ENCODE results near the gene MAN1B1.

The MAN1B1 gene

DNA sequence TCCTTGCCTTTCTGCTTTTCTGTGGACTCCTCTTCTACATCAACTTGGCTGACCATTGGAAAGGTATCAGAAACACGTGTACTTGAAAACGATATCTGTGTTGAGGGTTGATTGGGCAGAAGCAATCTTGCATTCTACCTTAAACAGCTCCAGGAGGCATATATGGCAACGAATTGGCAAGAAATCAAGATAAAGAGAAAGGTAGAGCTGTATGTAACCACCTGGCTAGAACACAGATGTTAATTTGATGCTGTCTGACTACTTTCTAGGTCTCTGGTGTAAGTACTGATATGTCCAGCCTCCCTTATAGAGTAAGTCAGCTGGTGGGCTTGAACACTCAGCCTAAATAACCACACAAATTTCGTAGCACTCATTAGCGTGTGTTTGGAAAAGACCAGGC, 1.3 kb downstream of the MAN1B1 start:
- DNase-seq: no peak

DNA sequence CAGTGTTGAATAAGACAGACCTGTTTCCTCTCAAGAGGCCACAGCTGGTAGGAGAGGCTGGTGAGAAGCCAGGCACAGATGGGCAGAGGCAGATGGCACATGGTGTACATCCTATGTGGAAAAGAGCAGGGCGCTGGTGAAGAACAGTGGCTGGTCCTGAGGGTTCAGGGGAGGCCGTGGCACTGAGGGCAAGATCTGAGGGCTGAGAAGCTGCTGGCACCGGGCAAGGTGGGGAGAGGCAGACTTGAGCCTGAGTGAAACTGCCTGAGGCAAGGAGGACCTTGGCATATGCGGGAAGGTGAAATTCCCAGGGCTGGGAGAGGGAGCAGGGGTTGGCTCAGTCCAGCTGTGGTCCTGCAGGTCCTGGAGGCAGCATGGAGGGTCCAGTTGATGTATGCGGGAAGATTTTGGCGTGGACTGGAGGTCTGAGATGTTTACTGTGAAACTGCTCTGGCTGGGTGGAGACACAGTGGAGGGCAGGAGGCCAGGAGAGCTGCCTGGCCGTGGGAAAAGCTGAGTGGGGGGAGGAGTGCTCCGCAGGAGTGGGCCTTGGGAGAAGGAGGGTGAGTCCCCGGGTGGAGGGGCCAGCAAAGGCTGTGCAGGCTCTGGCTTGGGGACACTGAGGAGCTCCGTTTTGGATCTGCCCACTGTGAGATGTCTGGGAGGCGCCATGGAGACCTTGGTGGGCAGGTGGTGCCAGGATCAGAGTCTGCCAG, 2.6 kb downstream of the MAN1B1 start:
- DNase-seq: no peak

DNA sequence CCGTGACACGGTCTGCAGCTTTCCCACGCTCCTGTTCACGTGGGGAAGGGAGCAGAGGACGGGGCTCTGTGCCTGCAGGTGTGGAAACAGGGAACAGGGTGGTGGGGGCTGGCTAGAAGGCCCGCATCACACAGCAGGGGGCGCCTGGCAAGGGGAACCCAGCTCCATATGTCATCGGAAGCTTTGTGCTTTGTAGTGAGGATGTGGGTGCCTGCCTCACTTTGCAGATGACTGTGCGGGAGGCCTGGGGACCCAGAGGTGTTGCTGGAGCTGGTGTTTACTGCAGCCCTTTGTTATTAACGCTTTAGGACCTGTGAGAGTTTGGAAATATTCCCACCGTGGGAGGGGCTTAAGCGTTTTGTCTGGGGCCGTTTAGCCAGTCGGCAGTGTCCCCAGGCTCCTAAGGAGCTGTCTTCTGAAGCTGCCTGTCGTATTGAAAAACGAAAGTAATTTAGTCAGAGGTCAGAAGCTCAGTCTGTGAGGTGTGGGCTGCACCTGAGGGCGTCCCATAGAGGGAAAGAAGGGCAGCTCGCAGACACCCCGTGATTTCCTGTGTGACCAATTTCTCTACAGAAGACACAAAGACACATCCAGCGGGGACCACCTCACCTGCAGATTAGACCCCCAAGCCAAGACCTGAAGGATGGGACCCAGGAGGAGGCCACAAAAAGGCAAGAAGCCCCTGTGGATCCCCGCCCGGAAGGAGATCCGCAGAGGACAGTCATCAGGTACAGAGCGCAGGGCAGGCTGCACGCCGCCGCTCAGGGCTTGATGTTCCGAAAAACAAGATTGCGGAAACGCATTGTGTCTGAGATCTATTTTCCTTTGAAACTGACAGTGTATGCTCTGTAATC, 9.1 kb downstream of the MAN1B1 start:
- peak; percentile 81 to 82 for DNase-seq

GRCh38 chr9:137096785-137097546, 10.2 kb downstream of the MAN1B1 start:
- DNase-seq: no peak

DNA sequence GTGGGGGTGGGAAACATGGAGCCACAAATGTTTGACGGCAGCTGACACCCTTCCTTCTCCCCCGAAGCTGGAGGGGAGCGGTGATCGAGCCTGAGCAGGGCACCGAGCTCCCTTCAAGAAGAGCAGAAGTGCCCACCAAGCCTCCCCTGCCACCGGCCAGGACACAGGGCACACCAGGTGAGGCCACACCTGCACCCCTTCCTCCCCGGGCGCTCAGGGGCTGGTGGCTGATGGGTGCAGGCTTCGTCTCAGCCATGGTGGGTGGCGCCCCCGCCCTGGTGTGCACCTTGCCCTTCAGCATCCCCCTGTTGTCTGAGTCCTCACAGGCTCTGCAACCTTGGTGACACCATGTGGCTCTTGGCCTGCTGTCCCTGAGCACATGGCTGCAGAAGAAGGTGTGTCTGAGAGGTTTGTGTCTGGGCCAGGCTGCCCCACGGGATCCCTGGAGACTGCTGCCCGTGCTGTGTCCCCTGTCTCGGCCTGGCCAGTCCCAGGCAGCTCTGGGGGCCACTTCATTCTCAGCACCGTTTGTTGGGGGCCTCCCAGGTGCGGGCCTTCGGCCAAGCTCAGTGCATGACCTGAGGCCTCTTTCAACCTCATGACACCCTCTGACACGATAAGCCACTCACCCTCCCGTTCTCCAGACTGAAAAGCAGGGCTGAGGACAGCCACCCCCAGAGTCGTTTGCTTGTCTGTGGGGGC, 11.1 kb downstream of the MAN1B1 start:
- DNase-seq: no peak

DNA sequence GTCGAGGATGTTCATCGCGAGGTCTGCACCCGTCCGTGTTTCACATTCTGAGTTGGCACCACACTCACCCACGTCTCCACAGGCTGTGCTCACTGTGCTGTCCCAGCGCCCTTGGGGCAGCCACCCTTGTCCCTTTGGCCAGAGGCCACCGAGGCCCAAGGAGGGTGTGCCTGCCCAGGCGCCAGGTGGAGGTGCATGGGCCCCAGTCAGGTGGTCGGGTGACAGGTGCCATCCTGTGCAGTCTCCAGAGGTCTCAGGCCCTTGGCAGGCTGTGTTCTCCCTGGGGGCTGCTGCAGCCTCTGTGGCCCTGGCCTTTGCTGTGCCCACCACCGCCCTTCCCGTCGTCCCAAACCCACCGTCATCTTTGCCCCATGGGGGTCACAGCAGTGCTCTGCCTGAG, 12.4 kb downstream of the MAN1B1 start:
- DNase-seq: no peak

DNA sequence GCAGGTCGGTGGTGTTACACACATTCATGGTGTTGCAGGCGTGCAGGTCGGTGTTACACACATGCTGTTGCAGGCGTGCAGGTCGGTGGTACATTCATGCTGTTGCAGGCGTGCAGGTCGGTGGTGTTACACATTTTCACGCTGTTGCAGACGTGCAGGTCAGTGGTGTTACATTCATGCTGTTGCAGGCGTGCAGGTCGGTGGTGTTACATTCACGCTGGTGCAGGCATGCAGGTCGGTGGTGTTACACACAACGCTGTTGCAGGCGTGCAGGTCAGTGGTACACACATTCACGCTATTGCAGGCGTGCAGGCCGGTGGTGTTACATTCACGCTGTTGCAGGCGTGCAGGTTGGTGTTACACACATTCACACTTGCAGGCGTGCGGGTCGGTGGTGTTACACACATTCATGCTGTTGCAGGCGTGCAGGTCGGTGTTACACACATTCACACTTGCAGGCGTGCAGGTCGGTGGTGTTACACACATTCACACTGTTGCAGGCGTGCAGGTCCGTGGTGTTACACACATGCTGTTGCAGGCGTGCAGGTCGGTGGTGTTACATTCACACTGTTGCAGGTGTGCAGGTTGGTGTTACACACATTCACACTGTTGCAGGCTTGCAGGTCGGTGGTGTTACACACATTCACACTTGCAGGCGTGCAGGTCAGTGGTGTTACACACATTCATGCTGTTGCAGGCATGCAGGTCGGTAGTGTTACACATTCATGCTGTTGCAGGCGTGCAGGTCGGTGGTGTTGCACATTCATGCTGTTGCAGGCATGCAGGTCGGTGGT, 16.6 kb downstream of the MAN1B1 start:
- DNase-seq: no peak

GRCh38 chr9:137105814-137106661, 19.3 kb downstream of the MAN1B1 start:
- no peak for DNase-seq

GRCh38 chr9:137106662-137107250, 20.0 kb downstream of the MAN1B1 start:
- no peak for DNase-seq

GRCh38 chr9:137107312-137107921, 20.6 kb downstream of the MAN1B1 start:
- DNase-seq: no peak

GRCh38 chr9:137107982-137108381, 21.2 kb downstream of the MAN1B1 start:
- DNase-seq: no peak

DNA sequence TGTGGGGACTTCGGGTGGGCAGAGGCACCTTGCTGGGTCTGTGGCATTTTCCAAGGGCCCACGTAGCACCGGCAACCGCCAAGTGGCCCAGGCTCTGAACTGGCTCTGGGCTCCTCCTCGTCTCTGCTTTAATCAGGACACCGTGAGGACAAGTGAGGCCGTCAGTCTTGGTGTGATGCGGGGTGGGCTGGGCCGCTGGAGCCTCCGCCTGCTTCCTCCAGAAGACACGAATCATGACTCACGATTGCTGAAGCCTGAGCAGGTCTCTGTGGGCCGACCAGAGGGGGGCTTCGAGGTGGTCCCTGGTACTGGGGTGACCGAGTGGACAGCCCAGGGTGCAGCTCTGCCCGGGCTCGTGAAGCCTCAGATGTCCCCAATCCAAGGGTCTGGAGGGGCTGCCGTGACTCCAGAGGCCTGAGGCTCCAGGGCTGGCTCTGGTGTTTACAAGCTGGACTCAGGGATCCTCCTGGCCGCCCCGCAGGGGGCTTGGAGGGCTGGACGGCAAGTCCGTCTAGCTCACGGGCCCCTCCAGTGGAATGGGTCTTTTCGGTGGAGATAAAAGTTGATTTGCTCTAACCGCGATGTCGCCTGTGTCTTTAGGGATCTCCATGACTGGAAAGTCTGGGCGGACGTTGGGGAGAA, 21.9 kb downstream of the MAN1B1 start:
- no peak for DNase-seq

GRCh38 chr9:137109250-137110146, 22.7 kb downstream of the MAN1B1 start:
- DNase-seq: no peak

DNA sequence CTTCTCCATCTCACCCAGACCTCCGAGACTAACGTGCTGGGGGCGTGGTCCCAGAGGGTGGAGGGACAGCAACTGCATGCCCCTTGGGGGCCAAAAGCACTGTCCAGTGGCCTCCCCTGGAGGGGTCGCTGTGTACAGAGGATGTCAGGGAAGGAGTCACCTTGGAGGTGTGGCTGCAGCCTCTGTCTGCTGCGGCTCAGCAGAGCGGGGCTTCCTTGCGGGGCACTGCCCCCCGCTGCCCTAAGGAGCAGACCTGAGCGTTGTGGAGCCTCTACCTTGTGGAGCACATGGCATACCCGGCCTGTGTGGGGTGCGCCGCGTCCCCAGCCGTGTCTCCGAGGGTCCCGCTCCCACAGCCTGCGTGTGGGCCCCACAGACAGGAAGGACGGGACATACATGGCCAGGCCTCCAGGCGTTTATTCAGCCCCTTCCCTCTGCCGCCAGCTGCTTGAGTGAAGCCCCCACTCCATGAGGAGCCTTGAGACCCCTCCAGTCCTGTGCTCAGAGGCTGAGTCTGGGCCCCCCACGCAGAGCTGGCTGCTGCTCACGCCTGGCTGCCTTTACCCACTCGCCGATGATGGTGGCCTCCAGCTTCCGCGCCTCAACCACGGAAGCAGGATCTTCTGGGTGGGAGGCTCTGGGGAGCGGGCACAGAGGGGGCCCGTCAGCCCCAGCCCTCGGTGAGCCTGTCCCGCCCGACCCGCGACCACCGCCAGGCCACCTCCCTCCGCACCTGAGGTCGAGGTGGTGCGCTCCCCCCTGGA, 23.5 kb downstream of the MAN1B1 start:
- DNase-seq: no peak

DNA sequence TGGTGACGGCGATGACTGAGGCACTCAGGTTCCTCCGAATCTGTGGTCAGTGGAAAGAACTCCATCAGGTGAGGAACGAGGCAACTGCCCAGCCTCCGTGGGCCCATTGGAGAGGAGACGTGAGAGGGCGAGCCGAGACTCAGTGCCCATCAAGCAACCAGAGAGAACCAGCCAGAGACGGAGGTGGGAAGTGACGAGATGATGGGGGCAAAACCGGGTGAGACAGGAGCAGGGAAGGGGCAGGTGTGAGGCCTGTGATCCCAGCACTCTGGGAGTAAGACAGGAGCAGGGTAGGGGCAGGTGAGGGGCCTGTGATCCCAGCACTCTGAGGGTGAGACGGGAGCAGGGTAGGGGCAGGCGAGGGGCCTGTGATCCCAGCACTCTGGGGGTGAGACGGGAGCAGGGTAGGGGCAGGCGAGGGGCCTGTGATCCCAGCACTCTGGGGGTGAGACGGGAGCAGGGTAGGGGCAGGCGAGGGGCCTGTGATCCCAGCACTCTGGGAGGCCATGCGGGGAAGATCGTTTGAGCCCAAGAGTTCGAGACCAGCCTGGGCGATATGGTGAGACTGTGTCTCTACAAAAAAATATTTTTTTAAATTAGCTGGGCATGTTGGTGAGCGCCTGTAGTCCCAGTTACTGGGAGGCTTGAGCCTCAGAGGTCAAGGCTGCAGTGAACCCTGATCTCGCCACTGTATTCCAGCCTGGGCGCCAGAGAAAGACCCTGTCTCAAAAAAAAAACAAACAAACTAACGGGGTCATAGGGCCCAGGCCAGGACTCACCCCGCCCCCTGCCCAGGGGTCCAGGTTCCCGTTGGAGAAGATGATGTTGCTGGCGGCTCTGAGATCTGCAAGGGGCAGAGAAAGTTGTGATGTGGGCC, 24.4 kb downstream of the MAN1B1 start:
- no peak for DNase-seq

- DNase-seq: no peak
Observed at GRCh38 chr9:137111788-137112563, 25.2 kb downstream of the MAN1B1 start.
